ENCODE data around the gene GH2. TPM values are rescaled to one million over a fixed set of nuclear protein-coding genes. Genes with fewer than 3 reads are reported as not detected.

GH2 gene
- total RNA-seq, 2 experiments from 2014 or later = not detected

- intact Hi-C loops (cut with micrococcal nuclease) = loop anchor here (5.0 kb wide), 1 partner anchor 137 kb away; no protein-coding TSS in a partner anchor
- CTCF ChIA-PET = interaction anchor here (0.7 to 4.0 kb wide), 15 partner anchors 10 to 170 kb away, joined by 3 to 15 read pairs (median 5); partner anchors contain the start of gene CCDC47
- Mint-ChIP-seq H3K27me3 (no peaks in the 10 kb centered on the region), H3K9me3 (no peaks in the 10 kb centered on the region), H3K4me1 (ENCODE audit: low read depth) (peaks cover 51% of the 10 kb centered on the region), H3K4me3 (no peak overlapping the region), H3K27ac (no peak overlapping the region), H3K36me3 (ENCODE audit: low read depth) (peaks cover 64% of the 10 kb centered on the region)
- ATAC-seq (no peak), DNase-seq (no peak)
- TF ChIP-seq, protein P1, sequence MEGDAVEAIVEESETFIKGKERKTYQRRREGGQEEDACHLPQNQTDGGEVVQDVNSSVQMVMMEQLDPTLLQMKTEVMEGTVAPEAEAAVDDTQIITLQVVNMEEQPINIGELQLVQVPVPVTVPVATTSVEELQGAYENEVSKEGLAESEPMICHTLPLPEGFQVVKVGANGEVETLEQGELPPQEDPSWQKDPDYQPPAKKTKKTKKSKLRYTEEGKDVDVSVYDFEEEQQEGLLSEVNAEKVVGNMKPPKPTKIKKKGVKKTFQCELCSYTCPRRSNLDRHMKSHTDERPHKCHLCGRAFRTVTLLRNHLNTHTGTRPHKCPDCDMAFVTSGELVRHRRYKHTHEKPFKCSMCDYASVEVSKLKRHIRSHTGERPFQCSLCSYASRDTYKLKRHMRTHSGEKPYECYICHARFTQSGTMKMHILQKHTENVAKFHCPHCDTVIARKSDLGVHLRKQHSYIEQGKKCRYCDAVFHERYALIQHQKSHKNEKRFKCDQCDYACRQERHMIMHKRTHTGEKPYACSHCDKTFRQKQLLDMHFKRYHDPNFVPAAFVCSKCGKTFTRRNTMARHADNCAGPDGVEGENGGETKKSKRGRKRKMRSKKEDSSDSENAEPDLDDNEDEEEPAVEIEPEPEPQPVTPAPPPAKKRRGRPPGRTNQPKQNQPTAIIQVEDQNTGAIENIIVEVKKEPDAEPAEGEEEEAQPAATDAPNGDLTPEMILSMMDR (IDR thresholded peaks at IDR 0.05) = no peak
- POLR2A ChIA-PET = interaction anchor here (0.6 to 11.6 kb wide), 7 partner anchors 6 to 388 kb away, joined by 3 to 188 read pairs (median 4); partner anchors contain the start of genes CYB561, LIMD2 and SMARCD2
These were observed 47.9 kb downstream of the GH2 start for GRCh38 chr17:63833741-63834373.

DNA sequence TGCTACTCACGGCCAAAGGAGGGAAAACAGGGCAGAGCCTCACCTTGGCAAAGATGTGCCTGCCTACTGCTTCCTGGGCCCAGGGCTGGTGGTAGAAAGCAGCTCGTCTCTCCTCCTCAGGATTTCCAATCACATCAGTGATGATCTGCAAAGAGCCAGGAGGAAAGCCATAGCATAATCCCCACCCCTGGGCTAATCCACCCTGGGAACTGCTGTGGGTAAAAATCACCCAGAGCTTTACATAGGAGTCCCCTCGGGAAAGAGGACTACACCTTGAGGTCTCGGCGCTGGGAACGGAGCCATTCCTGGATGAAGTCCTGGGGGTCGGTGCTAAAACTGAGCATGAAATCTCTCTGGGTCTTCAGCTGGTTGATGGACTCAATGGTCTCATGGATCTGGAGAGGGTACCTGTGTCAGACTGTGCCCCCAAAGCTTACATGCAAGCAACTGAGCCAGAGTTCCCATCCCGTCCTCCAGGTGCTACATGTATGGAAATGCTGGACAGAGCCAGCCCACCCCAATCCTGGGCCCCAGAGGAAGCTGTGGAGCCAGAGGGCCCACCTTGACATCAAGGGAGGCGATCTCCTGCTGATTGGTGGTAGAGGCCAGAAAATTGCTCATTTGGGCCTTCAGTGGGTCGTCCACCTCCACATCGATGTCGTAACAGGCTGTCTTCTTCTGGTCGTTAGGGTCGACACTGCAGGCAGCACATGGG, 48.6 kb downstream of the GH2 start:
- H3K27ac Mint-ChIP-seq = no peak overlapping the region
- peaks cover 54% of the 10 kb centered on the region for H3K4me1 Mint-ChIP-seq (ENCODE audit: low read depth)
- no peak overlapping the region for H3K4me3 Mint-ChIP-seq
- peaks cover 70% of the 10 kb centered on the region for H3K36me3 Mint-ChIP-seq (ENCODE audit: low read depth)
- DNase-seq (no peak), ATAC-seq (no peak)
- ChIA-PET POLR2A (interaction anchor here (0.7 to 11.6 kb wide), 7 partner anchors 7 to 387 kb away, joined by 3 to 188 read pairs (median 4); partner anchors contain the start of genes CYB561, LIMD2 and SMARCD2), CTCF (interaction anchor here (0.9 to 4.0 kb wide), 4 partner anchors 9 to 60 kb away, joined by 3 to 15 read pairs (median 6); partner anchors contain the start of gene CCDC47)
- no peaks in the 10 kb centered on the region for H3K27me3 Mint-ChIP-seq
- H3K9me3 Mint-ChIP-seq = no peaks in the 10 kb centered on the region
- intact Hi-C loops (cut with micrococcal nuclease) = loop anchor here (5.0 kb wide), 1 partner anchor 136 kb away; no protein-coding TSS in a partner anchor
- TF ChIP-seq, protein P1 (IDR thresholded peaks at IDR 0.05) = no peak

- H3K27ac Mint-ChIP-seq = peak overlapping the region; percentile 71
- ChIA-PET CTCF (interaction anchor here (0.9 to 4.0 kb wide), 2 partner anchors 9 to 16 kb away, joined by 3 to 15 read pairs; no protein-coding TSS in a partner anchor), POLR2A (interaction anchor here (0.7 to 11.6 kb wide), 5 partner anchors 7 to 386 kb away, joined by 3 to 188 read pairs (median 5); partner anchors contain the start of genes CYB561, LIMD2 and SMARCD2)
- ATAC-seq (no peak), DNase-seq (no peak)
- H3K4me1 Mint-ChIP-seq (ENCODE audit: low read depth) = peaks cover 57% of the 10 kb centered on the region
- no peak overlapping the region for H3K4me3 Mint-ChIP-seq
- TF ChIP-seq, protein P1 (IDR thresholded peaks at IDR 0.05) = no peak
- H3K27me3 Mint-ChIP-seq = no peaks in the 10 kb centered on the region
- intact Hi-C loops (cut with micrococcal nuclease) = loop anchor here (5.0 kb wide), 1 partner anchor 135 kb away; no protein-coding TSS in a partner anchor
- no peaks in the 10 kb centered on the region for H3K9me3 Mint-ChIP-seq
- H3K36me3 Mint-ChIP-seq (ENCODE audit: low read depth) = peaks cover 75% of the 10 kb centered on the region
These were observed 49.3 kb downstream of the GH2 start for GRCh38 chr17:63832455-63832854.

DNA sequence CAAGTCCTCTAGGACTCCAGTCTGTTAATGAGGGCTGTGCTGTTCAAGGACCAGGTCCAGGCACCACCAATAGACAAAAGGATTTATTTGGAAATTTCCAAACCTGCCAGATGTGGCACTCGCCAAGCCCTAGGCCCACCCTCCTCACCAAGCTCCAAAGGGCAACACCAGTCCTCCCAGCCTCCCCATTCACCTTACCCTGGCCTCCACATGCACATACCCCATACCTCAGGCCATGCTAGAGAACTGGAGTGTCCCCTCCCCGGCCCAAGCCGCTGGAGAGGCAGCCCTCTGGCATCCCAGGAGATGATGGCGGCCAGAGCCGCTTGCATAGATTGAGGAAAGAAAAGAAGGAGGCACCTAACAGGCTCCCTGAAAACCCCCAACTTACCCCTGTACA, 49.7 kb downstream of the GH2 start:
- H3K36me3 Mint-ChIP-seq (ENCODE audit: low read depth) = peaks cover 76% of the 10 kb centered on the region
- H3K4me1 Mint-ChIP-seq (ENCODE audit: low read depth) = peaks cover 57% of the 10 kb centered on the region
- no peak for DNase-seq
- no peaks in the 10 kb centered on the region for H3K9me3 Mint-ChIP-seq
- ChIA-PET CTCF (interaction anchor here (1.0 kb wide), 1 partner anchor 8 kb away, joined by 4 read pairs; no protein-coding TSS in a partner anchor), POLR2A (interaction anchor here (0.6 to 11.6 kb wide), 6 partner anchors 8 to 167 kb away, joined by 3 to 188 read pairs (median 3); partner anchors contain the start of gene SMARCD2)
- intact Hi-C loops (cut with micrococcal nuclease) = loop anchor here (5.0 kb wide), 1 partner anchor 135 kb away; no protein-coding TSS in a partner anchor
- ATAC-seq = no peak
- H3K4me3 Mint-ChIP-seq = no peak overlapping the region
- H3K27me3 Mint-ChIP-seq = no peaks in the 10 kb centered on the region
- TF ChIP-seq, protein P1 (IDR thresholded peaks at IDR 0.05) = no peak
- H3K27ac Mint-ChIP-seq = peak overlapping the region; percentile 71

Measured in activated CD8-positive, alpha-beta T cell treated with anti-CD3 and anti-CD28 coated beads for 36 hours (primary cell).